Skeletal muscle satellite cell (primary cell): ENCODE results near the gene HEATR9.

Experiments
- small RNA-seq: library from RNA; depleted of rRNA; stranded (forward); fragments of <200 nt; gene quantifications from one replicate; pipeline ENCODE3, GENCODE V24; 2012

The HEATR9 gene

Small RNAs within 50 kb of the gene (small RNA-seq; reads per million reads assigned to genes)
- 938 reads per million, percentile 99 among the genes with 10 or more reads in this experiment for gene RF00100
